ENCODE results near the gene PTCHD1. TPM values are rescaled to one million over a fixed set of nuclear protein-coding genes. Genes with fewer than 3 reads are reported as not detected.

PTCHD1 gene
- total and polyA plus RNA-seq, 2 of the 4 experiments (the other 2 are of a cell fraction): not detected

DNA sequence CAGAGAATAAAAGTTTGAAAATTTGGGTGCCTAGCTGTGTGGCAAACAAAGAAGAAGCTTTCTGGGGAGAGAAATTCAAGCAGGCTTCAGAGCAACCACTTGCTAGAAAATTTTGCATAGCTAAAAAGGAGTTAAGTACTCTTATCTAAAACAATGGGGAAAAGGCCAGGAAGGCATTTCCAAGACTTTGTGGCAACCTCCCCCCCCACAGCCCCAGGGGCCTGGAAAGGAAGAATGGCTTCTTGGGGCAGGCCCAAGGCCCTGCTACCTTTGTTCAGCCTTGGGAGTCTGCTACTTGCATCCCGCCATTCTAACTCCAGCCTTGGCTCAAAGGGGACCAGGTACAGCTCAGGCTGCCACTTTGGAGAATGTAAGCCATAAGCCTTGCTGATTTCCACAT, 102.2 kb downstream of the PTCHD1 start:
- H4K20me1 ChIP-seq (ENCODE audit: insufficient read depth, low read length): no peaks in the 10 kb centered on the region
- H2BK20ac ChIP-seq (ENCODE audit: low read depth, low read length): no peak overlapping the region
- in situ Hi-C loops (cut with MboI; ENCODE audit: low sequenced_read_pairs): no loop called here
- no peak overlapping the region for H4K5ac ChIP-seq (ENCODE audit: low read depth, low read length)
- H3K9ac ChIP-seq (ENCODE audit: low read depth, low read length): no peak overlapping the region
- no peaks in the 10 kb centered on the region for H3K36me3 ChIP-seq (ENCODE audit: control insufficient read depth, insufficient read depth, low read length)
- H3K14ac ChIP-seq (replicated peaks; ENCODE audit: low read depth, low read length): no peak overlapping the region
- no peak overlapping the region for H4K91ac ChIP-seq (ENCODE audit: insufficient read depth, low read depth, low read length)
- no peak overlapping the region for H3K56ac ChIP-seq (ENCODE audit: extremely low read depth, insufficient read depth, low read length)
- no TSS peak for BruUV-seq (replicated peaks)
- H3K27ac ChIP-seq (ENCODE audit: insufficient read depth, low read length): no peak overlapping the region
- no peak overlapping the region for H2BK120ac ChIP-seq (ENCODE audit: low read depth, low read length)
- ATAC-seq (ENCODE audit: low read depth) (no peak), DNase-seq (no peak)
- dilution Hi-C loops (cut with HindIII; ENCODE audit: low sequenced_read_pairs, unreplicated experiment): no loop called here
- no peak overlapping the region for H3K18ac ChIP-seq (ENCODE audit: low read depth, low read length)
- no peak overlapping the region for H3K23ac ChIP-seq (ENCODE audit: low read depth, low read length)
- H3K27me3 ChIP-seq (ENCODE audit: control insufficient read depth, insufficient read depth, low read length): no peaks in the 10 kb centered on the region
- POLR2A ChIA-PET (ENCODE audit: unreplicated experiment): no interaction called here
- no peak overlapping the region for H2AFZ ChIP-seq (replicated peaks; ENCODE audit: low read length, poor library complexity)
- H2BK5ac ChIP-seq (ENCODE audit: low read depth, low read length, poor library complexity, severe bottlenecking): no peak overlapping the region
- H2BK15ac ChIP-seq (ENCODE audit: low read depth, low read length): no peak overlapping the region
- no peak overlapping the region for H3K4me2 ChIP-seq (ENCODE audit: low read depth, low read length)
- no peak overlapping the region for H2AK9ac ChIP-seq (replicated peaks; ENCODE audit: low read depth, low read length, poor library complexity)
- no peak overlapping the region for H2AK5ac ChIP-seq (ENCODE audit: low read depth, low read length)
- no peaks in the 10 kb centered on the region for H3K79me1 ChIP-seq (ENCODE audit: low read depth in 1 of 2, low read length in 2 of 2)
- no peaks in the 10 kb centered on the region for H3K9me3 ChIP-seq (ENCODE audit: control insufficient read depth, insufficient read depth, low read length)
- TF ChIP-seq FOS (IDR thresholded peaks at IDR 0.05; ENCODE audit: low read depth, low read length): no peak
- TF ChIP-seq BHLHE40 (IDR thresholded peaks at IDR 0.05; ENCODE audit: low read depth, low read length): no peak
- TF ChIP-seq RAD21 (IDR thresholded peaks at IDR 0.05; ENCODE audit: low read length): no peak
- TF ChIP-seq, protein P1, sequence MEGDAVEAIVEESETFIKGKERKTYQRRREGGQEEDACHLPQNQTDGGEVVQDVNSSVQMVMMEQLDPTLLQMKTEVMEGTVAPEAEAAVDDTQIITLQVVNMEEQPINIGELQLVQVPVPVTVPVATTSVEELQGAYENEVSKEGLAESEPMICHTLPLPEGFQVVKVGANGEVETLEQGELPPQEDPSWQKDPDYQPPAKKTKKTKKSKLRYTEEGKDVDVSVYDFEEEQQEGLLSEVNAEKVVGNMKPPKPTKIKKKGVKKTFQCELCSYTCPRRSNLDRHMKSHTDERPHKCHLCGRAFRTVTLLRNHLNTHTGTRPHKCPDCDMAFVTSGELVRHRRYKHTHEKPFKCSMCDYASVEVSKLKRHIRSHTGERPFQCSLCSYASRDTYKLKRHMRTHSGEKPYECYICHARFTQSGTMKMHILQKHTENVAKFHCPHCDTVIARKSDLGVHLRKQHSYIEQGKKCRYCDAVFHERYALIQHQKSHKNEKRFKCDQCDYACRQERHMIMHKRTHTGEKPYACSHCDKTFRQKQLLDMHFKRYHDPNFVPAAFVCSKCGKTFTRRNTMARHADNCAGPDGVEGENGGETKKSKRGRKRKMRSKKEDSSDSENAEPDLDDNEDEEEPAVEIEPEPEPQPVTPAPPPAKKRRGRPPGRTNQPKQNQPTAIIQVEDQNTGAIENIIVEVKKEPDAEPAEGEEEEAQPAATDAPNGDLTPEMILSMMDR (conservative IDR thresholded peaks at IDR 0.05; ENCODE audit: low read depth, low read length): no peak
- TF ChIP-seq SMC3 (IDR thresholded peaks at IDR 0.05; ENCODE audit: low read depth, low read length): no peak
- no peak for TF ChIP-seq NFE2L2 (IDR thresholded peaks at IDR 0.05; ENCODE audit: low read depth, low read length)
- TF ChIP-seq POLR2A (IDR thresholded peaks at IDR 0.05; ENCODE audit: low read depth, low read length): no peak
- TF ChIP-seq MXI1 (IDR thresholded peaks at IDR 0.05; ENCODE audit: borderline replicate concordance, low read depth, low read length): no peak
- no peak for TF ChIP-seq MAZ (IDR thresholded peaks at IDR 0.05; ENCODE audit: borderline replicate concordance, low read depth, low read length)
- CTCF ChIA-PET: no interaction called here
- no peak overlapping the region for H3K4me3 ChIP-seq (ENCODE audit: insufficient read depth, low read depth, low read length)
- WGBS, 2 experiments (ENCODE audit: extremely low coverage in 2 of 2, insufficient read length in 1 of 2): no CpG with 5 or more reads among the region's 1 CpG
- H3K9me1 ChIP-seq (ENCODE audit: insufficient read depth, low read length): no peaks in the 10 kb centered on the region
- H3K4ac ChIP-seq (ENCODE audit: low read depth, low read length): no peak overlapping the region
- no peak overlapping the region for H4K8ac ChIP-seq (ENCODE audit: low read depth in 2 of 2, low read length in 2 of 2)
- intact Hi-C loops (cut with micrococcal nuclease): no loop called here
- no peaks in the 10 kb centered on the region for H3K4me1 ChIP-seq (ENCODE audit: control insufficient read depth, insufficient read depth, low read length)
